Mucosa of rectum (tissue), 2 donors: ENCODE results near the gene CRHR1.

Experiments used
- H3K27ac ChIP-seq, 2 donors: one replicate each; pipeline ENCODE4 v1.7.0; 2013; ENCODE audit warnings: inconsistent platforms in 2 of 2, low read depth in 2 of 2, low read length in 2 of 2
- H3K27me3 ChIP-seq, 2 donors: one replicate each; pipeline ENCODE4 v1.7.0; 2013; ENCODE audit warnings: low read length in 2 of 2; ENCODE audit not compliant: control insufficient read depth in 2 of 2, insufficient read depth in 2 of 2
- H3K36me3 ChIP-seq, 2 donors: one replicate each; pipeline ENCODE4 v1.7.0; 2013; ENCODE audit warnings: low read length in 2 of 2; ENCODE audit not compliant: control insufficient read depth in 2 of 2, insufficient read depth in 2 of 2
- H3K4me1 ChIP-seq, 2 donors: one replicate each; pipeline ENCODE4 v1.7.0; 2013; ENCODE audit warnings: low read length in 2 of 2, mild to moderate bottlenecking in 1 of 2; ENCODE audit not compliant: control insufficient read depth in 2 of 2, insufficient read depth in 2 of 2
- H3K4me3 ChIP-seq, 2 donors: one replicate each; pipeline ENCODE4 v1.7.0; 2013; ENCODE audit warnings: low read length in 2 of 2
- H3K9ac ChIP-seq, 2 donors: one replicate each; pipeline ENCODE4 v1.7.0; 2013; ENCODE audit warnings: low read length in 2 of 2, low read depth in 1 of 2, mild to moderate bottlenecking in 1 of 2
- H3K9me3 ChIP-seq, 2 donors: one replicate each; pipeline ENCODE4 v1.7.0; 2013; ENCODE audit warnings: low read length in 2 of 2; ENCODE audit not compliant: control insufficient read depth in 2 of 2
- donor health status: healthy.
- donor health status: Normal muscosa, but diverticular disease.

Gene CRHR1

GRCh38 chr17:45747911-45748310 is 36.2 kb upstream of the CRHR1 start:
- Histone ChIP-seq H3K36me3 (no peaks in the 10 kb centered on the region), H3K27me3 (peaks cover 7 to 10% of the 10 kb centered on the region in 2 donors), H3K9ac (no peak overlapping the region), H3K4me1 (no peaks in the 10 kb centered on the region), H3K27ac (no peak overlapping the region), H3K4me3 (no peak overlapping the region), H3K9me3 (no peaks in the 10 kb centered on the region)

- Histone ChIP-seq H3K9me3 (no peaks in the 10 kb centered on the region), H3K27ac (no peak overlapping the region), H3K4me3 (no peak overlapping the region), H3K9ac (no peak overlapping the region), H3K36me3 (no peaks in the 10 kb centered on the region), H3K27me3 (peaks cover 4 to 10% of the 10 kb centered on the region in 2 donors), H3K4me1 (no peaks in the 10 kb centered on the region)
These were observed 35.3 kb upstream of the CRHR1 start for GRCh38 chr17:45748731-45749310.

GRCh38 chr17:45749831-45750335 is 34.2 kb upstream of the CRHR1 start:
- H3K27ac ChIP-seq, result no peak overlapping the region
- H3K9me3 ChIP-seq, result no peaks in the 10 kb centered on the region
- no peaks in the 10 kb centered on the region for H3K4me1 ChIP-seq
- H3K9ac ChIP-seq, result no peak overlapping the region
- no peak overlapping the region for H3K4me3 ChIP-seq
- H3K36me3 ChIP-seq, result no peaks in the 10 kb centered on the region
- peaks cover 0 to 11% of the 10 kb centered on the region in 2 donors for H3K27me3 ChIP-seq

- no peak overlapping the region for H3K27ac ChIP-seq
- H3K4me3 ChIP-seq, result no peak overlapping the region
- H3K9me3 ChIP-seq, result no peaks in the 10 kb centered on the region
- H3K27me3 ChIP-seq, result peaks cover 0 to 11% of the 10 kb centered on the region in 2 donors
- H3K4me1 ChIP-seq, result no peaks in the 10 kb centered on the region
- no peak overlapping the region for H3K9ac ChIP-seq
- H3K36me3 ChIP-seq, result no peaks in the 10 kb centered on the region
These were observed 33.2 kb upstream of the CRHR1 start for GRCh38 chr17:45750779-45751440.

GRCh38 chr17:45751466-45751865 is 32.7 kb upstream of the CRHR1 start:
- Histone ChIP-seq H3K27ac (no peak overlapping the region), H3K9ac (no peak overlapping the region), H3K9me3 (no peaks in the 10 kb centered on the region), H3K27me3 (peaks cover 0 to 9% of the 10 kb centered on the region in 2 donors), H3K4me3 (no peak overlapping the region), H3K36me3 (no peaks in the 10 kb centered on the region), H3K4me1 (no peaks in the 10 kb centered on the region)

GRCh38 chr17:45752246-45752645 is 31.9 kb upstream of the CRHR1 start:
- H3K27ac ChIP-seq, result no peak overlapping the region
- H3K4me1 ChIP-seq, result no peaks in the 10 kb centered on the region
- no peaks in the 10 kb centered on the region for H3K36me3 ChIP-seq
- peaks cover 0 to 9% of the 10 kb centered on the region in 2 donors for H3K27me3 ChIP-seq
- H3K9ac ChIP-seq, result no peak overlapping the region
- no peaks in the 10 kb centered on the region for H3K9me3 ChIP-seq
- no peak overlapping the region for H3K4me3 ChIP-seq

GRCh38 chr17:45753645-45754225 is 30.4 kb upstream of the CRHR1 start:
- no peak overlapping the region for H3K27ac ChIP-seq
- no peaks in the 10 kb centered on the region for H3K9me3 ChIP-seq
- no peak overlapping the region for H3K4me3 ChIP-seq
- H3K9ac ChIP-seq, result no peak overlapping the region
- no peaks in the 10 kb centered on the region for H3K36me3 ChIP-seq
- peaks cover 0 to 5% of the 10 kb centered on the region in 2 donors for H3K27me3 ChIP-seq
- H3K4me1 ChIP-seq, result no peaks in the 10 kb centered on the region

GRCh38 chr17:45755050-45755449 is 29.1 kb upstream of the CRHR1 start:
- H3K4me1 ChIP-seq, result no peaks in the 10 kb centered on the region
- H3K36me3 ChIP-seq, result no peaks in the 10 kb centered on the region
- H3K27me3 ChIP-seq, result peaks cover 0 to 3% of the 10 kb centered on the region in 2 donors
- H3K9ac ChIP-seq, result no peak overlapping the region
- H3K27ac ChIP-seq, result no peak overlapping the region
- no peak overlapping the region for H3K4me3 ChIP-seq
- H3K9me3 ChIP-seq, result no peaks in the 10 kb centered on the region

- H3K9ac ChIP-seq, result no peak overlapping the region
- H3K4me1 ChIP-seq, result no peaks in the 10 kb centered on the region
- H3K36me3 ChIP-seq, result no peaks in the 10 kb centered on the region
- H3K27ac ChIP-seq, result no peak overlapping the region
- peaks cover 0 to 3% of the 10 kb centered on the region in 2 donors for H3K27me3 ChIP-seq
- H3K9me3 ChIP-seq, result no peaks in the 10 kb centered on the region
- no peak overlapping the region for H3K4me3 ChIP-seq
These were observed 27.7 kb upstream of the CRHR1 start for GRCh38 chr17:45756266-45756991.
